SK-N-DZ (cell line): ENCODE measurements around the gene C1orf56.
A peak's percentile ranks its signal among the peaks of the same experiment; 100 is the strongest.
"Not testable (repeated sequence)": the region's sequence is repeated elsewhere in the genome, so short reads cannot be mapped to it uniquely, and the experiment has no call there.

Experiments used
- DNase-seq: peaks from one replicate; pipeline ENCODE4 v3.0.0-alpha.2; 2015; ENCODE audit warnings: low spot score
- small RNA-seq, 2 experiments: library from RNA; depleted of rRNA; stranded (forward); fragments of <200 nt; gene quantifications; one replicate each; pipeline ENCODE3, GENCODE V24; 2014

The C1orf56 gene

GRCh38 chr1:151060657-151061421, 13.3 kb downstream of the C1orf56 start:
- DNase-seq = peak; percentile 83

GRCh38 chr1:151061704-151062103, 14.2 kb downstream of the C1orf56 start:
- no peak for DNase-seq

GRCh38 chr1:151062741-151063371, 15.3 kb downstream of the C1orf56 start:
- no peak for DNase-seq

GRCh38 chr1:151065089-151065645, 17.6 kb downstream of the C1orf56 start:
- no peak for DNase-seq

GRCh38 chr1:151067185-151067584, 19.6 kb downstream of the C1orf56 start:
- DNase-seq = no peak

GRCh38 chr1:151069103-151069486, 21.5 kb downstream of the C1orf56 start:
- DNase-seq = no peak

GRCh38 chr1:151070474-151071276, 23.1 kb downstream of the C1orf56 start, which contains the start of gene GABPB2:
Gene GABPB2, plus strand, starts transcription at chr1:151070761. Its CDS starts 17,429 bp downstream, at chr1:151088190.
- peak; percentile 83 for DNase-seq

- no peak for DNase-seq
Observed at GRCh38 chr1:151072224-151072623, 24.7 kb downstream of the C1orf56 start.

GRCh38 chr1:151085953-151086559, 38.5 kb downstream of the C1orf56 start:
- no peak for DNase-seq

- DNase-seq = not testable (repeated sequence)
Observed at GRCh38 chr1:151097426-151097825, 49.9 kb downstream of the C1orf56 start.

GRCh38 chr1:151098126-151098525, 50.6 kb downstream of the C1orf56 start:
- no peak for DNase-seq

Small RNA genes lying within 50 kb of the gene (small RNA-seq; reads per million reads assigned to genes)
- gene RNU6-884P = 0 to 0.22 reads per million in 2 experiments
